ENCODE results near the gene TMEM109.

Gene TMEM109

GRCh38 chr11:60916669-60917206 is 2.8 kb downstream of the TMEM109 start:
- H4K20me1 ChIP-seq (ENCODE audit: insufficient read depth, low read length, poor library complexity, severe bottlenecking): peaks cover 27% of the 10 kb centered on the region
- H3K9ac ChIP-seq (ENCODE audit: low read depth, low read length, poor library complexity, severe bottlenecking): peak overlapping the region; percentile 85
- peak overlapping the region; percentile 87 for H3K4me3 ChIP-seq (ENCODE audit: low read length, poor library complexity, severe bottlenecking)
- no peaks in the 10 kb centered on the region for H3K9me2 ChIP-seq (replicated peaks; ENCODE audit: low read depth, low read length)
- no peak overlapping the region for H2AFZ ChIP-seq (ENCODE audit: low read length)
- H3K27me3 ChIP-seq (ENCODE audit: insufficient read depth, low read length, poor library complexity, severe bottlenecking): no peaks in the 10 kb centered on the region
- TF ChIP-seq CTCF (conservative IDR thresholded peaks at IDR 0.05; ENCODE audit: low read length): no peak
- no peak for TF ChIP-seq EZH2phosphoT487 (IDR thresholded peaks at IDR 0.05; ENCODE audit: borderline replicate concordance)
- no peaks in the 10 kb centered on the region for H3F3A ChIP-seq (ENCODE audit: low read depth)
- H3K4me1 ChIP-seq (ENCODE audit: insufficient read depth, low read length, poor library complexity, severe bottlenecking): peaks cover 44% of the 10 kb centered on the region
- no peaks in the 10 kb centered on the region for H3K9me3 ChIP-seq (ENCODE audit: insufficient read depth, low read depth, low read length)
- H3K4me2 ChIP-seq (ENCODE audit: low read depth, low read length, poor library complexity, severe bottlenecking): peak overlapping the region; percentile 95
- H3K36me3 ChIP-seq (ENCODE audit: insufficient read depth, low read length): peaks cover 24% of the 10 kb centered on the region; the same call in 1 of the 2 replicates
- H3K79me2 ChIP-seq (ENCODE audit: insufficient read depth, low read length): peaks cover 54% of the 10 kb centered on the region

GRCh38 chr11:60917267-60917666 is 3.3 kb downstream of the TMEM109 start:
- peaks cover 30% of the 10 kb centered on the region; the same call in 1 of the 2 replicates for H3K36me3 ChIP-seq (ENCODE audit: insufficient read depth, low read length)
- peaks cover 44% of the 10 kb centered on the region for H3K4me1 ChIP-seq (ENCODE audit: insufficient read depth, low read length, poor library complexity, severe bottlenecking)
- H3K9me2 ChIP-seq (replicated peaks; ENCODE audit: low read depth, low read length): no peaks in the 10 kb centered on the region
- TF ChIP-seq EZH2phosphoT487 (IDR thresholded peaks at IDR 0.05; ENCODE audit: borderline replicate concordance): no peak
- TF ChIP-seq CTCF (conservative IDR thresholded peaks at IDR 0.05; ENCODE audit: low read length): no peak
- no peaks in the 10 kb centered on the region for H3K9me3 ChIP-seq (ENCODE audit: insufficient read depth, low read depth, low read length)
- peak overlapping the region; percentile 95 for H3K4me2 ChIP-seq (ENCODE audit: low read depth, low read length, poor library complexity, severe bottlenecking)
- no peaks in the 10 kb centered on the region for H3K27me3 ChIP-seq (ENCODE audit: insufficient read depth, low read length, poor library complexity, severe bottlenecking)
- no peak overlapping the region for H2AFZ ChIP-seq (ENCODE audit: low read length)
- peak overlapping the region; percentile 85 for H3K9ac ChIP-seq (ENCODE audit: low read depth, low read length, poor library complexity, severe bottlenecking)
- no peaks in the 10 kb centered on the region for H3F3A ChIP-seq (ENCODE audit: low read depth)
- H4K20me1 ChIP-seq (ENCODE audit: insufficient read depth, low read length, poor library complexity, severe bottlenecking): peaks cover 27% of the 10 kb centered on the region
- peaks cover 54% of the 10 kb centered on the region for H3K79me2 ChIP-seq (ENCODE audit: insufficient read depth, low read length)
- peak overlapping the region; percentile 87 for H3K4me3 ChIP-seq (ENCODE audit: low read length, poor library complexity, severe bottlenecking)

- Histone ChIP-seq H3K36me3 (ENCODE audit: insufficient read depth, low read length) (peaks cover 40% of the 10 kb centered on the region; the same call in 1 of the 2 replicates), H3K9me2 (replicated peaks; ENCODE audit: low read depth, low read length) (no peaks in the 10 kb centered on the region), H3K9me3 (ENCODE audit: insufficient read depth, low read depth, low read length) (no peaks in the 10 kb centered on the region), H3K79me2 (ENCODE audit: insufficient read depth, low read length) (peaks cover 54% of the 10 kb centered on the region), H3K4me3 (ENCODE audit: low read length, poor library complexity, severe bottlenecking) (no peak overlapping the region), H4K20me1 (ENCODE audit: insufficient read depth, low read length, poor library complexity, severe bottlenecking) (peaks cover 27% of the 10 kb centered on the region), H3K9ac (ENCODE audit: low read depth, low read length, poor library complexity, severe bottlenecking) (peak overlapping the region; percentile 7), H3K27me3 (ENCODE audit: insufficient read depth, low read length, poor library complexity, severe bottlenecking) (no peaks in the 10 kb centered on the region), H3K4me1 (ENCODE audit: insufficient read depth, low read length, poor library complexity, severe bottlenecking) (peaks cover 41% of the 10 kb centered on the region), H2AFZ (ENCODE audit: low read length) (no peak overlapping the region), H3F3A (ENCODE audit: low read depth) (no peaks in the 10 kb centered on the region), H3K4me2 (ENCODE audit: low read depth, low read length, poor library complexity, severe bottlenecking) (peak overlapping the region; percentile 95)
- TF ChIP-seq EZH2phosphoT487 (IDR thresholded peaks at IDR 0.05; ENCODE audit: borderline replicate concordance) (no peak), CTCF (conservative IDR thresholded peaks at IDR 0.05; ENCODE audit: low read length) (no peak)
Measured at GRCh38 chr11:60918251-60918938, 4.4 kb downstream of the TMEM109 start.
